NCI-H345 (cell line): ENCODE data around the gene DNASE1.
"Not testable (repeated sequence)": the region's sequence is repeated elsewhere in the genome, so short reads cannot be mapped to it uniquely, and the experiment has no call there.

Experiments used
- DNase-seq: peaks from one replicate; lab custom pipeline; 2025; lab: John Stamatoyannopoulos, UW

DNASE1 gene

DNA sequence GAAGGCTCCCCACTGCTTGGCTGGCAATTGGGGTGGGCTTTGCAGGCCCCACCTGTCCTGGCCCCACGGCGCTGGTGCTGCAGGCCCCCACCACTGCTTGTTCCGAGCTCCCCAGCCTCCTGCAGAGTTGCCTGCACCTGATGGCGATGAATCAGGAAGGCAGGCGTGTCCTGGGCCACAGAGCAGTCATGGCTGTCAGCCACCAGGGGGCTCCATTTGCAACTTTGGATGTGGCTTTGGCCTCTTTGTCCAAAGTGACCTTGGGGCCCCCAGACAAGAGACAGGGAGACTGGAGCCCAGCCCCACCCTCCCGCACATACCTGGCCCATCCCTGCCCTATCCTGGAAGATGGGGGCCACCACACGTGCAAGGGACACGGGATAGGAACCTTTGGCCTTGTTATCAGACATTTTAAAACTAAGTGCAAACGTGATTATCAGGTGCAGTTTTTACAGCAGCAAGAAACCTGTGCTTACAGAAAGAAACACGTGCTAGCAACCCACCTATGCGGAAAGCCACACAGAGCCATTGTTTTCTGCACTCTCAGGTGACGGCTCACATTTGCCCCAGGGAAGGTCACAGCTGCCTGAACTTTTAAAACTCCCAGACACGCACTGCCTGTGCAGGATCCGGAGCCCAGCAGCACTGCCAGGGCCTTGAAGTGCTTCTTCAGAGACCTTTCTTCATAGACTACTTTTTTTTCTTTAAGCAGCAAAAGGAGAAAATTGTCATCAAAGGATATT, at the start of gene DNASE1:
Gene DNASE1, plus strand, starts transcription at position 443 of the 743 bp plus-strand sequence. CDS start 683 bp downstream, outside the sequence.
- DNase-seq: peak; percentile 10

DNA sequence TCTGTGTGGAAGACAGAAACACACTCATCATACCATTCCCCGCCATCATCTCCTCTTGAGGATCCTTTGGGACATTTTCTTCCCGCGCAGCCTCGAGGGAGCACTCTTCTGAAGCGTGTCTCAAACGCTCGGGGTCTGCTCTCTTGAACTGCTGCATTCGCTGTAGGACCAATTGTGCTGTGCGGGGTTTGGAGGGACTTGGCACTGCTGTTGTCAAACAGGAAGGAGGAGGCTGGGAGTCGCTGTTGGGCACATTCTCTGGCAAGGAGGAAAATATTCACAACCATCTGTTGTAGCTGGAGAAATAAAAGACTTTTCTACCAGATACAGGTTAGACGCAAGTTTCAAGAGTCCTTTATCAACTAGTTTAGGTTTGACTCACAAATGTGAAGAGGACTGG, 48.0 kb upstream of the DNASE1 start:
- DNase-seq: no peak

DNA sequence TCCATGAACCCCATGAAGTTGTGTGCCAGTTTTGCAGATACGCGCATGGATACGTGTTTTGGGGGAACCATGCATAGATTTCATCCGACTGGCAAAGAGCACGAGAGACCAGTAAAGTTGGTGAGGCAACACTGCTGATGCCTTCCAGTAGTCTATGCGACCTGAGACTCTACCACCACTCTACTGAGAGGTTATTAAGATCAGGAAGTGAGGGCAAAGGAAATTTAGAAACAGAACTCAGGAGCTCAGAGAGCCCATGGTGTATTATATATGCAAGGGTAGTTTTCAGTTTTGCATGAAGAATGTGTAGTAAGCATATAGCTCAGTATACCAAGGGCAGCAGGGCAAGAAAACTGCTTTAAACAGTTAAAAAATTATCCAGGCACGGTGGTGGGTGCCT, 47.3 kb upstream of the DNASE1 start:
- DNase-seq: no peak

GRCh38 chr16:3607634-3608033, 46.9 kb upstream of the DNASE1 start:
- DNase-seq: no peak

DNA sequence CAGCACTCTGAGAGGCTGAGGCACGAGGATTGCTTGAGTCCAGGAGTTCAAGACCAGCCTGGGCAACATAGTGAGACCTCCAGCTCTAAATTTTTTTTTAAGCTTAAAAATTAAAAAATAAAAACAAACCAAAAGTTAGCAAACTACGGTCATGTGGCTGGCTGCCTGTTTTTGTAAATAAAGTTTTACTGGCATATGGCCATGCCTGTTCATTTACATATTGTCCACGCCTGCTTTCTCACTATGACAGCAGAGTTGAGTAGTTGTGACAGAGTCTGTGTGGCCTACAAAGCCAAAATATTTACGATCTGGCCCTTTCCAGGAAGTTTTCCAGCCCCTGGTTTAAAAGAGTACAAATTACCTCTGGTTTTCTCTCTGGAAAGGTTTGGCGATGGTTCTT, 46.4 kb upstream of the DNASE1 start:
- DNase-seq: no peak

GRCh38 chr16:3608976-3609375, 45.5 kb upstream of the DNASE1 start:
- DNase-seq: not testable (repeated sequence)

- no peak for DNase-seq
Measured at GRCh38 chr16:3609895-3610697, 44.4 kb upstream of the DNASE1 start.

DNA sequence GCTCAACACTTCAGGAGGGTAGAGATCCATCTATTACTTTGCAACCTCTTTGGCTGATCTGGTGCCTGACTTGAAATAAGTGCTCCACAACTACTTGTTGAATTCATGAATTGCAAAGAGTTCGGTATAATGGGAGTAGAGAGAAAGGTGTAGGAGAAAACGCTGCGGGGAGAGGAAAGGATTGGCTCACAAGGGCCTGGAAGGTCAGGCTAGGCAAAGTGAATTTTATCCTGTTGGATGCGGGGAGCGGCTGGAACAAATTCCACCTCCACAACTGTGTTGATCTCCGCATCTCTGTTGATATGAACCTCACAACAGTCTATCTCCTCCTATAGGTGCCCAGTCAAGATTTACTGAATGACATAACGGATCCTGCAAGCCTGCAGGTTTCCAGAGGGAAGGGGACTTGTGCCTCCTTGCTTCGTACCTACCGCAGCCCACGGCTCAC, 43.8 kb upstream of the DNASE1 start:
- peak; percentile 15 for DNase-seq

GRCh38 chr16:3611146-3611975, 43.1 kb upstream of the DNASE1 start, which contains the start of gene SLX4:
Gene SLX4, minus strand, starts transcription at chr16:3611606. Its CDS starts 2,642 bp downstream, at chr16:3608964.
- peak; percentile 93 for DNase-seq

- no peak for DNase-seq
Measured at GRCh38 chr16:3612510-3613466, 41.7 kb upstream of the DNASE1 start.

- no peak for DNase-seq
Measured at GRCh38 chr16:3618769-3619141, 35.7 kb upstream of the DNASE1 start.

DNA sequence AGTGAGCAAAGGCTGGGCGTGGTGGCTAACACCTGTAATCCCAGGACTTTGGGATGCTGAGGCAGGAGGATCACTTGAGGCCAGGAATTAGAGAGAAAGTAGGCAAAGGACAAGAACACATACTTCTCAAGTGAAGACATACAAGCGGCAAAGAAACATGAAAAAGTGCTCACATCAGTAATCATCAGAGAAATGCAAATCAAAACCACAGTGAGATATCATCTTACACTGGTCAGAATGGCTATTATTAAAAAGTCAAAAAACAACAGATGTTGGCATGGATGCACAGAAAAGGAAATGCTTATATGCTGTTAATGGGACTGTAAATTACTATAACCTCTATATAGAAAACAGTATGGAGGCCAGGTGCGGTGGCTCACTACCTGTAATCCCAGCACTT, 30.8 kb upstream of the DNASE1 start:
- DNase-seq: no peak

DNA sequence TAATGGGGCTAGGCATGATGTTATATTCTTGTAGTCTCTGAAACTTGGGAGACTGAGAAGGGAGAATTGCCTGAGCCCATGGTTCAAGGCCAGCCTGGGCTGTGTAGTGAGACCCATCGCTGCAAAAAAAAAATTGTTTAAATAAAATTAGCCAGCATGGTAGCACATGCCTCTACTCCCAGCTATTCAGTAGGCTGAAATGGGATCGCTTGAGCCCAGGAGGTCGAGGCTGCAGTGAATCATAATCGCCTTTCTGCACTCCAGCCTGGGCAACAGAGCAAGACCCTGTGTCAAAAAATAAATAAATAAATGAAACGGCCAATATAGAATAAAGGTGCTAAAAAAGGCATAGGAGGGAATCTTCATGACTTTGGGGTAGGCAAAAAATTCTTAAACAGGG, 29.2 kb upstream of the DNASE1 start:
- no peak for DNase-seq

DNA sequence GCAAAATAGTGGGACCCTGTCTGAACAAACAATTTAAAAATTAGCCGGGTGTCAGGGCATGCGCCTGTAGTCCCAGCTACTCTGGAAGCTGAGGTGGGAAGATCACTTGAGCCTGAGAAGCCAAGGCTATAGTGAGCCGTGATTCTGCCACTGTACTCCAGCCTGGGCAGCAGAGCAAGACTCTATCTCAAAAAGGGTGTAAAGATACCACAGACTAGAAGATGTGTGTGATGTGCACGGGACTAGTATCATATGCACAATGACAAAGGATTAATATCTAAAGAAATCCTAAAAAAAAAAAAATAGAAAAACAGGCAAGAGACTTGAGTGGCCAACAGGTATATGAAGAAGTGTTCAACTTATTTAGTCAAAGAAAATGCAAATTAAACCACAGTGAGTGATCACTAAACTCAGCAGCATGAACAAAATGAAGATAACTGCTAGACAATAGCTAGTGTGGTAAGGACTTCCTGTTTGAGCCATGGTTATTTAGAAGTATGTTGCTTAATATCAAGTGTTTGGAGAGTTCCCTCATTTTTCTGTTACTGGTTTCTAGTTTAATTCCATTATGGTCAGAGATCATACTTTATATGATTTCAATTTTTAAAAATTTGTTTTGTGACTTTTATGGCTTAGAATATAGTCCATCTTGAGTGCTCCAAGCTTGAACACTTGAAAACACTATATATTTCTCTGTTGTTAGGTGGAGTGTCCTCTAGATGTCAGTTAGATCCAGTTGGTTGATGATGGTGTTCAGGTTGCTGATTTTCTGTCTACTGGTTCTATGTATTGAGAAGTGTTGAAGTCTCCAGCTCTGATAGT, 28.4 kb upstream of the DNASE1 start:
- no peak for DNase-seq

DNA sequence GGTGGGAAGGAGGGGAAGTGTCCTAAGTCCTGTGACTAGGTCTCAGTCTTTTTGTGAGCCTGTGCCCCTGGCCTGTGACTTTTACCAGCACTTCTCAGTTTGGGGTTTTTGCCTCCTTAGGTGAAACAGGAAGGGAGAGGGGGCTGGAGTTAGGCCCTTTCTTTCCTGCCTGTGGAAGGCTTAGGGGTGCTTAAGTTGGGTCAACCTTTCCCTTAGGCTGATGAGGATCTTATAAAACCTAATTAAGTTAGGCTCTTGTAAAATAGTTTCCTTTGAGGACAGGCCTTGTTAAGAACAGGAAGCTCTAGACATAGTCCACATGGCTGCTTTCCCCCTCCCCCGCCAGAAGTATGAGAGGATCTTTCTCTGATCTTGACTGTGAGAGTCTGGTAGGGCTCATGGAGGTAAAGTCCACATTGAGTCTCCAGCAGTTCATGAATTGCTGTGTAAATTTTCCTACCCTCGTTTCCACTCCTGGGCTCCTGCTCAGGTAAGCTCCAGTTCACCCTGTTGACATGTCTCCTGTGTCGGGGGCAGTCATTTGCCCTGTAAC, 17.0 kb upstream of the DNASE1 start:
- DNase-seq: no peak

DNA sequence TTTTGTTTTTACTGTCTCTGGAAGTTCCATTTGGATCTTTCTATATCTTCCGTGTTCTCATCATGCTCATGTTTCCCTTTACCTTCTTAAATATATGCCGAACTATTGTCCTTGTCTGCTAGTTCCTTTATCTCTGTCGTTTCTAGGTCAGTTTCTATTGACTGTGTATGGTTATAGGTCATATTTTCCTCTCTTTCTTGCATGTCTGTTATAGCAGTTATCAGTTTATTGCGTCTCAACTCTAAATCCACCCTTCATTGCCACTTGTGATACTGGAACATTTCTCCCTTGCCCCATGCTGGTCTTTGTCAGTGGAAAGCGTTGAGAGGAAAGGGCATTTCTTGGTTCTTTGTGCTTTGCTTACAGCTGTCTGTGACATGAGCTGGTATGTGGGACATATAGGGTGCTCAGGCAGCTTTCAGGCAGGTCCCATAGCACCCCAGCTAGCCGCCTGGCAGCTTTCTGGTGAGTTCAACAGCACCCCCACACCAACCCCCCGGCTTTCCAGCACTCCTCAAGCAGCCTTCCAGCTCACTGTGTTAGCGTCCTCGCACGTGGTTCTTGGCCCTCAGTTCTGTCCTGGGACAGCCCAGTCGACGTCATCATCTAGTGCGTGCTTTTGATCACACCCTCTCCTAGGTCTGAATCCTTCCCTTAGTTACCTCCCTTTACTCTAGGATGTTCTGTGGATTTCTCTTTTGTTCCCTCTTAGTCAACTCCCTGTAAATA, 15.4 kb upstream of the DNASE1 start:
- no peak for DNase-seq

DNA sequence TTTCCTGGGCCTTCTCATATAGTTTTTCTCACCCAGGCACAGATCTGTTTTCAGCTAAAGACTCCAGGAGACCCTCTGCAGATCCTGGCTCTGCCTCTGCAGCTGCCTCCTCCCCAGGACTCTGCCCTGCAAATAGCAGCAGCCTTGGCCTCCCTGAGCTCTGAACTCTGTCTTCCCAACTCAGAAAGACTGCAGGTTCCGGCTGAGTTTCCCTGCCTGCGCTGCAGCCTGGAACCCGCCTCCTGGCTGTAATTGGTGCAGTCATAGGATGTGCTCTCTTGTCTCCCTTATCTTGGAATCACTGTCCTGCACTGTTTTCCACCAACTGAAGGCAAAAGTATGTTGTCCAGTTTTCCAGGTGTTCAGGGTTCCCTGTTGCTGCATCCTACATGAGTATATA, 14.3 kb upstream of the DNASE1 start:
- DNase-seq: no peak

DNA sequence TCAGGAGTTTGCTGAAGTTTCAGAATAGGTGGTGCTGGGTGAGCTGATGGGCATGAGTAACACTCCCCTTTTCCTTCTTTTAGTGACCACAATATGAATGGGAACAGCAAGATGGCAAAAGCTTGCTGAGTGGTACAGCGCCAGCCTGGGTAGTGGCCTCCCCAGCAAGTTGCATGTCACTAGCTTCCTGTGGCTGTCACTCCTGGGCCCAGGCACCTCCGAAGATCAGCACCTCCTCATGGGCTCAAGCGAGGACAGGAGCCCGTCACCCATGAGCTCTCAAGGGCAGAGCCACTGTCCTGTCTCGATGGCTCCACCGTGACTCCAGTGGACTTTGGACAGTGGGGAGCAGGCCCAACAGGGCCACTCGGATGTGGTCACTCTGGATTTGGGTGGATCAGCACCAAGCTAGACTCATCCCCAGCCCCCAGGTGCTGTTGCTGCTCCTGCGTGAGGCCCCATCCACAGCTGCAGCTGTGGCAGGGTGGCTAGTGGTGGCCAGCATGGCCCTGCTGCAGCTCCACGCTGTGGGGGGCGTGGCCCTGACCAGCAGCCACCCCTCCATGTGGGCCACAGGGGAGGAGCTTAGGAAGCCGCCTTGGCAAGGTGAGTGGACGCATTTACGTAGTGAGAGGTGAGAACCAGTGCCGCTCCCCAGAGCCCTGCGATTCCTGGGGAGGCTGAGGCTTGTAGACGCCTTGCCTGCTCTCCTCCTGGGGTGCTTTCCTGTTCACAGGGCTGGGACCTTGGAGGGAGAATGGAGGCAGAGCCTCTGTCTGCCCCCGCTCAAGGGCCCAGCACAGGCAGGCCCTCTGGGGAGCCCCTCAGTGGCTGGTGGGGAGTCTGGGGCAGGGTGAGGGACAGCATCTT, 13.6 kb upstream of the DNASE1 start:
- no peak for DNase-seq
